OCI-LY1 (cell line): ENCODE results near the gene PRRC2B.

Experiments
- EZH2 ChIP-seq: fragments of 200-600 bp; sonication (generic), shearing (Covaris generic); IDR thresholded peaks from 2 replicates; pipeline ENCODE4 v1.8.0; 2017; ENCODE audit warnings: borderline replicate concordance, mixed run types, mild to moderate bottlenecking, antibody characterized with exemption, low read length, moderate library complexity, mixed read lengths
- TF ChIP-seq, protein P1 (sequence below): fragments of 200-600 bp; sonication (generic), shearing (Covaris generic); IDR thresholded peaks from 2 replicates; pipeline ENCODE4 v1.5.1; 2017; ENCODE audit warnings: mild to moderate bottlenecking, antibody characterized with exemption, low read length, moderate library complexity, mixed read lengths

DNA sequence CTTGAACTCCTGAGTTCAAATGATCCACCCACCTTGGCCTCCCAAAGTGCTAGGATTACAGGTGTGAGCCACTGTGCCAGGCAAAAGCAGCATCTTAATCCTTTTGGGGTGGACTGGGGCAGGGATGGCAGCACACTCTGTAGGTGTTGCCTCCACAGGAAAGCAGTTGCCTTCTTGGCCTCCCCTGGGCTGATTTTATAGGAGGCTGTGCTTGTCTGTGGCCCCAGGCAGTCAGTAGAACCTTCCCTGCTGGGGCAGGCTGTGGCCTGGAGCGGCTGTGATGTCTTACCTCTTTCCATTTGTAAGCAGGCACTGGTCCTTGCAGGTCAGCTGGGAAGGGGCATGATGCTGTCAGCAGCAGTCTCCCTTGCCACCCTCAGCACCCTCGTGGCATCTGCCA is 49.8 kb downstream of the PRRC2B start:
- TF ChIP-seq, protein P1, sequence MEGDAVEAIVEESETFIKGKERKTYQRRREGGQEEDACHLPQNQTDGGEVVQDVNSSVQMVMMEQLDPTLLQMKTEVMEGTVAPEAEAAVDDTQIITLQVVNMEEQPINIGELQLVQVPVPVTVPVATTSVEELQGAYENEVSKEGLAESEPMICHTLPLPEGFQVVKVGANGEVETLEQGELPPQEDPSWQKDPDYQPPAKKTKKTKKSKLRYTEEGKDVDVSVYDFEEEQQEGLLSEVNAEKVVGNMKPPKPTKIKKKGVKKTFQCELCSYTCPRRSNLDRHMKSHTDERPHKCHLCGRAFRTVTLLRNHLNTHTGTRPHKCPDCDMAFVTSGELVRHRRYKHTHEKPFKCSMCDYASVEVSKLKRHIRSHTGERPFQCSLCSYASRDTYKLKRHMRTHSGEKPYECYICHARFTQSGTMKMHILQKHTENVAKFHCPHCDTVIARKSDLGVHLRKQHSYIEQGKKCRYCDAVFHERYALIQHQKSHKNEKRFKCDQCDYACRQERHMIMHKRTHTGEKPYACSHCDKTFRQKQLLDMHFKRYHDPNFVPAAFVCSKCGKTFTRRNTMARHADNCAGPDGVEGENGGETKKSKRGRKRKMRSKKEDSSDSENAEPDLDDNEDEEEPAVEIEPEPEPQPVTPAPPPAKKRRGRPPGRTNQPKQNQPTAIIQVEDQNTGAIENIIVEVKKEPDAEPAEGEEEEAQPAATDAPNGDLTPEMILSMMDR: no peak
- no peak for TF ChIP-seq EZH2
